Endometrial microvascular endothelial cells (primary cell): ENCODE data around the gene ZNF618. TPM values are rescaled to one million over a fixed set of nuclear protein-coding genes. Genes with fewer than 3 reads are reported as not detected.

Experiments
- in situ Hi-C: cut with HindIII; loops from 2 replicates; pipeline ENCODE4 v1.10.0; 2017; ENCODE audit warnings: low sequenced_read_pairs, low pct_unique_long_range_greater_than_20kb; ENCODE audit errors: inconsistent ontology term
- total RNA-seq: library from RNA; depleted of rRNA; stranded (reverse); fragments of >200 nt; gene quantifications from one replicate; pipeline ENCODE4 v1.2.3, GENCODE V29; 2015; ENCODE audit errors: inconsistent ontology term

ZNF618 gene
- total RNA-seq, 1 donor from 2014 or later, result 13.4 TPM

DNA sequence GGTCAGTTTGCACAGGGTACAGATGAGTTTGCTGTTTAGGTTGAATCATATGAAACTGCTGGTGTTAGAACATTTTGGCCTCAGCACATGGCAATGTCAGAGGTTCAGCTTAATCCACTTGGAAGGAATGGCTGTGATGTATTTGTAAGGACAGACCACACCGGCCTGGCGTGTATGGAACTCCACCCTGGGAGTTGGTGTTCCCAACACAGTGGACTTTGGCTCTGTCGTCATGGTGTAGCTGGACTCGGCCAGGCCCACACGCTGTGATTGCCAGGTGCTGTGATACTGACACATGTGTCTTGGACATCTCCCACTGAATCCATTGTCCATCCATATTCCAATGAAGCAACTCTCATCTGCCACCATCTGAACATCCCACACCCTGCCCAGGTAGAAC, 90.3 kb downstream of the ZNF618 start:
- in situ Hi-C loops, result no loop called here

DNA sequence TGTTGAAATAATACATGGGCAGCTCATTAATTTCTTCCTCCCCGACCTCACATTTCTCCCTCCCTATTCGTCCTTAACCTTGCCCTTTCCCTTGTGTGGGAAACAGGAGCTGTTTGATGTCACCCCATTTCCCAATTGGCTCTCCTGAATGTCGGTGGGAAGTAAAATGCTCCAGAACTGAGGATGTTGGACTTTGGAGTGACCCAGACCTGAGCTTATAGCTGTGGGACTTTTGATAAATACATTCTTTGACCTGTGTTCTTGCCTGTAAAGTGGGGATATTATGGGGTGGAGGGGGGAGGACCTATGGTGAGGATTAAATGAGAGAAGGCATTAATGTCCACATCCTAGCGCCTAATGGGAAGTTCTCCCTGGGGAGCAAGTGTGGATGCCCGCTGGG, 91.3 kb downstream of the ZNF618 start:
- in situ Hi-C loops, result no loop called here

GRCh38 chr9:113969343-113969742, 93.2 kb downstream of the ZNF618 start:
- in situ Hi-C loops, result no loop called here

GRCh38 chr9:113973226-113973625, 97.1 kb downstream of the ZNF618 start:
- in situ Hi-C loops, result no loop called here

GRCh38 chr9:113973963-113974413, 97.9 kb downstream of the ZNF618 start:
- in situ Hi-C loops, result no loop called here

DNA sequence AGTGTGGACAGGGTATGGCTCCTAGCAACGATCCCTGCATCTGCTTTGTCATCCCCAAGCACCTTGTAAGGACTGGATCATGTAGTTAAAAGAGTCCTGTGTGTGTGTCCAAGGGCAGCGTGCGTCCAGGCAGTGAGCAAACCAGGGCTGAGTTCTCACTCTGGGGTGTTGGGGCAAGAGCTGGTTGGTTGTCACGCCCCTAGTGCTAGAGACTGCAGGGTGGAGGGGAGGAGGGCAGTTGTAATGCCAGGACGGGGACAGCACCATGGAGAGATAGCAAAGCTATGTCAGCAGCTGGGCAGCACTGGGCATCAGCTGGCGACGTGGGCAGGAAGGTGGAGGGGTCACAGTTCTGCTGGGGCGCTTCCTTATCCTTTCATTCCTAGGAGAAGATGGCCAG, 100.8 kb downstream of the ZNF618 start:
- in situ Hi-C loops, result no loop called here

DNA sequence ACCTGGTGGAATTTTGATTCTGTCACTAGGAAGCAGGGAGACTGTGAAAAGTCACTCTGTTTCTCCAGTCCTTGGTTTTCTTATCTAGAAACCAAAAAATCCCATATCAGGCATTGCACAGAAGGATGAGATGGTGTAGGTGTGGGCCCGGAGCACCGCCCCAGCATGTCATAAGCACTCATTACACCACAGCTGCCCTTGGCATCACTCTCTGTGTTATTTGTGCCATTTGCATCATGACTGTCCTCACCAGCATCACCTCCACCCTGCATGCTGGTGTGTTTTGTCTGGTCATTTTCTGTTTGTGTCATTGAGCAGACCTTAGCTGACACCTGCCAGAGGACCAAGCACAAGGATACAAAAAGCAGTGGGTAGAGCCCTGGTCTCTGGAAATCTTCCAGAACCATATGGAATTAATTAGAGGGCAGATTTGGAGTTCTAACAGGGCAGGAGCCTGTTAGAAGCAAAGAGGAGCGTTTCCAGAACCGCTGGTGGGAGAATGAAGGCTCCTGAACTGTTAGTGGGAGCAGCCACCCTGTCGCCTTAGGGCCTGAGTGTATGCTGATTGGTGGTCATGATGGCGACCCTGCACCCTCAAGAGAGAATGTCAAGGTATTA, 102.7 kb downstream of the ZNF618 start:
- in situ Hi-C loops, result no loop called here

DNA sequence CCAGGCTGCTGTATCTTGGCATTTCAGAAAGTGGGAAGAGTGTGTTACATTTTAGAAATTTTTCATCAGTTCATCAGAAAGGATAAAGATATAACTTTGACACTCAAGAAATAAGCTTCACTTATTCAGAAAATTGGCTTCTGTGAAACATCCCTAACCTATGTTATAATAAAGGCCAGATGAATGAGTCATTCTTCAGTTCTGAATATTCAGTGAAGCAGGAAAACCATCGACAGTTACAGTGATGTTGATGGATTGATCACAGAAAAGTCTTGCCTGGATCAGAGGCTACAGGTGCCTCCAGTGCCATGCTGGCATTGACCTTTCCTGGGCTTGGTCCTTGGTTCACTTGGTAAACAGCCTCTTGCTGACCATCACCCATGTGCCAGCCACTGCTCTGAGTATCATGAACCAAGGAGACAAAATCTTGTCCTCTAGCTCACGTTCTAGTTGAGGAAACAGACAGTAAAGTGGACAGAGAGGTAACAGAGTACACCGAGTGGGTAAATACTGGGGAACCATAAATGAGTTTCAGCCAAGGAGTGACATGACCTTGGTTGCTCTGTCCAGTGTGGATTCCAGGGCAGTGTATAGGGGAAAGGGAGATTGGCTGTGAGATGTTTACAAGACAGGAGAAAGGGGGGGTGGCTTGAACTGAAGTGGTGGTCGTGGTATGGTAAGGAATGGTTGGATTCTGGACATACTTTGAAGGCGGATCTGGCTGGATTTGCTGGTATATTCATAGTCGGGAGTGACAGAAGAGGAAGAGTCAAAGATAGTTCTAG, 103.4 kb downstream of the ZNF618 start:
- in situ Hi-C loops, result no loop called here

- in situ Hi-C loops, result no loop called here
Measured at GRCh38 chr9:113984639-113985380, 108.7 kb downstream of the ZNF618 start.

GRCh38 chr9:113985968-113986585, 110.0 kb downstream of the ZNF618 start:
- in situ Hi-C loops, result no loop called here

GRCh38 chr9:113986931-113987330, 110.8 kb downstream of the ZNF618 start:
- in situ Hi-C loops, result no loop called here

GRCh38 chr9:113987526-113987925, 111.4 kb downstream of the ZNF618 start:
- in situ Hi-C loops, result no loop called here

- in situ Hi-C loops, result no loop called here
Measured at GRCh38 chr9:113988385-113989016, 112.4 kb downstream of the ZNF618 start.

DNA sequence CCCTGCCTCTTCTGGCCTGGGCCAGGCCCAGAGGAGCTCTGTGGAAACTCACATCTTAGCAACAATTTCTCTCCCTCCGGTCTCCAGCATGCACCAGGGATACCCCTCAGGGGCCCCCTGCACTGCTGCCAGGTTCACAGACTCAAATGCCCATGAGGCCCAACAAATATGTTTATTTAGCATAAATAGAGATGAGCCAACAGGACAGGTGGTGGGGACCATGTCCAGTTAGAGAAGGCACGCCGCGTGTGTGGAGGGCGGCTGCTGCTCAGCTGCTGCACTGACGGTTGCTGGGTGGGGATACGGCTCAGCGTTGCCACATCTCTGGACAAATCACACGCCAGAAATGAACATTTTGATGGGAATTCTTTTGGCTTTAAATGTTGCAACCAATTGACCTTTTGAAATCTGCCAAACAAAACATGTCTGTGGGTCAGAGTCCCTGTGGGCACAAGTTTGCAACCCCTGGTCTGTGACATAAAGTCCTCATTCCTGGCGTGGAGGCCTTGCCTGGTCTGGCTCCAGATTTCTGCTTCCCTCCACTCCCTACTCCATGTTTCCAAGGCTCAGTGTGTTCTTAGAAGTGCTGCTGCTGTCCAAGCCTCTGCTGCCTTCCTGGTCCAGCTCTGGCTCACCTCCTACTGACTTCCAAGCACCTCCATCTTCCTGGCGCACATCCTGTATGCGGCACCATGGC, 113.1 kb downstream of the ZNF618 start:
- in situ Hi-C loops, result no loop called here

- in situ Hi-C loops, result no loop called here
Measured at GRCh38 chr9:113989714-113990569, 113.8 kb downstream of the ZNF618 start.

- in situ Hi-C loops, result no loop called here
Measured at GRCh38 chr9:113990570-113990907, 114.4 kb downstream of the ZNF618 start.

DNA sequence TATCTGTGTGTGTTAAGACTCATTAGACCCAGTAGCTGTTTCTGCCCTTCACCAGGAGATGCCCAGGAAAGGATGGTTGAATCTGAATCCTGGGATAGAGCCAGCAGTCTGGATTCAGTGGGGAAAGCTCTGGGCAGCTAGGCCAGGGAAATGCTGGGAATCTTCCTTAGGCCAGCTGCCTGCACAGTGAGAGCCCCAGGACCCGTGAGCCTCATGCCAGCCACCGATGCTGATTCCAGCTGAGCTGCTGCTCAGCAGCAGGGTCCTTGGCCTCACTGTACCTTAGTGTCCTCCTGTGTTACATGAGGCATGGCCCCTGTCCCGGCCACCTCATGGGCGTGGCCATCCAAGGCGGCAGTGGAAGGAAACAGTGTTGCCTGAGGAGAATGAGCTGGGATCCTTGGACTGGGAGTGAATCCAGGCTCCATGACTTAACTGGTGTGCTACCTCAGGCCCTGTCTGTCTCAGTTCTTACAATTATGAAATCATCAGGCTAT, 114.9 kb downstream of the ZNF618 start:
- in situ Hi-C loops, result no loop called here

GRCh38 chr9:113991714-113992113, 115.6 kb downstream of the ZNF618 start:
- in situ Hi-C loops, result no loop called here
